ENCODE measurements around the gene SERPINB3. TPM values are rescaled to one million over a fixed set of nuclear protein-coding genes. Genes with fewer than 3 reads are reported as not detected.

Gene SERPINB3
- total RNA-seq, 1 donor from 2014 or later: not detected

DNA sequence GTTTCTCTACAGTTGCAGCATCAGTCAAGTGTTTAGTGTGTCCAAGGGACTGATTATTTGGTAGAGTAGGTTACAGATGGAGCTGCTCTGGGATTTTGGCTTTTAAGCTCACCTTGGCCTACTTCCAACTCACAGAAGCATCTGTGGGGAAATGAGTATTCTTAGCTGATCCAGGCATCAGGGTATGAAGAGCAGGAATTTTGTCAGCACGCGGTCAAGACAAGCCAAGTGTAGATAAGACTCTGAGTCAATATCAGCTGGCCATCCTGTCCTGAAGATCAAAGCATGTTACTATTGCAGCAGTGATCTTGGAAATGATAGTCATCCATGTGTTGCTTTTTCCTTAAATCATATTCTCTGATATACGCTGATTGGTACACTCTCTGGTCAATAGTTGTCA lies 42.0 kb downstream of the SERPINB3 start:
- no peaks in the 10 kb centered on the region for H3K36me3 Mint-ChIP-seq (ENCODE audit: low read depth)
- CTCF ChIA-PET: no interaction called here
- H3K9me3 Mint-ChIP-seq: peaks cover 12% of the 10 kb centered on the region
- POLR2A ChIA-PET: no interaction called here
- TF ChIP-seq, protein P1, sequence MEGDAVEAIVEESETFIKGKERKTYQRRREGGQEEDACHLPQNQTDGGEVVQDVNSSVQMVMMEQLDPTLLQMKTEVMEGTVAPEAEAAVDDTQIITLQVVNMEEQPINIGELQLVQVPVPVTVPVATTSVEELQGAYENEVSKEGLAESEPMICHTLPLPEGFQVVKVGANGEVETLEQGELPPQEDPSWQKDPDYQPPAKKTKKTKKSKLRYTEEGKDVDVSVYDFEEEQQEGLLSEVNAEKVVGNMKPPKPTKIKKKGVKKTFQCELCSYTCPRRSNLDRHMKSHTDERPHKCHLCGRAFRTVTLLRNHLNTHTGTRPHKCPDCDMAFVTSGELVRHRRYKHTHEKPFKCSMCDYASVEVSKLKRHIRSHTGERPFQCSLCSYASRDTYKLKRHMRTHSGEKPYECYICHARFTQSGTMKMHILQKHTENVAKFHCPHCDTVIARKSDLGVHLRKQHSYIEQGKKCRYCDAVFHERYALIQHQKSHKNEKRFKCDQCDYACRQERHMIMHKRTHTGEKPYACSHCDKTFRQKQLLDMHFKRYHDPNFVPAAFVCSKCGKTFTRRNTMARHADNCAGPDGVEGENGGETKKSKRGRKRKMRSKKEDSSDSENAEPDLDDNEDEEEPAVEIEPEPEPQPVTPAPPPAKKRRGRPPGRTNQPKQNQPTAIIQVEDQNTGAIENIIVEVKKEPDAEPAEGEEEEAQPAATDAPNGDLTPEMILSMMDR (IDR thresholded peaks at IDR 0.05): no peak
- intact Hi-C loops (cut with micrococcal nuclease): no loop called here
- H3K27me3 Mint-ChIP-seq: no peaks in the 10 kb centered on the region
- H3K27ac Mint-ChIP-seq: no peak overlapping the region
- H3K4me1 Mint-ChIP-seq: no peaks in the 10 kb centered on the region
- ATAC-seq (ENCODE audit: low read depth) (no peak), DNase-seq (no peak)
- no peak overlapping the region for H3K4me3 Mint-ChIP-seq

DNA sequence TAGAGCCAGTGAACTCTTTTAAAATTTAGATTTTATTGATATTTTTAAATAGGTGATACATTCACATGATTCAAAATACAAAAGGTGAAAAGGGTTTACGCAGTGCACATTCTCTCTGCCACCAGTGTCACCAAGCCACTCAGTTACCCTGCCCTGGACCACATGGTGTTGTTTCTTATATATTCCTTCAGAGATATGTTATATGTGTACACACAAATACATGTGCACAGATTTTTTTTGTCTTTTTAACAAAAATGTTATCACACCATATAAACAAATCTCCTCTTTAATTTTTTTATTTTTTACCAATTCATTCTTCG lies 43.8 kb downstream of the SERPINB3 start:
- intact Hi-C loops (cut with micrococcal nuclease): no loop called here

DNA sequence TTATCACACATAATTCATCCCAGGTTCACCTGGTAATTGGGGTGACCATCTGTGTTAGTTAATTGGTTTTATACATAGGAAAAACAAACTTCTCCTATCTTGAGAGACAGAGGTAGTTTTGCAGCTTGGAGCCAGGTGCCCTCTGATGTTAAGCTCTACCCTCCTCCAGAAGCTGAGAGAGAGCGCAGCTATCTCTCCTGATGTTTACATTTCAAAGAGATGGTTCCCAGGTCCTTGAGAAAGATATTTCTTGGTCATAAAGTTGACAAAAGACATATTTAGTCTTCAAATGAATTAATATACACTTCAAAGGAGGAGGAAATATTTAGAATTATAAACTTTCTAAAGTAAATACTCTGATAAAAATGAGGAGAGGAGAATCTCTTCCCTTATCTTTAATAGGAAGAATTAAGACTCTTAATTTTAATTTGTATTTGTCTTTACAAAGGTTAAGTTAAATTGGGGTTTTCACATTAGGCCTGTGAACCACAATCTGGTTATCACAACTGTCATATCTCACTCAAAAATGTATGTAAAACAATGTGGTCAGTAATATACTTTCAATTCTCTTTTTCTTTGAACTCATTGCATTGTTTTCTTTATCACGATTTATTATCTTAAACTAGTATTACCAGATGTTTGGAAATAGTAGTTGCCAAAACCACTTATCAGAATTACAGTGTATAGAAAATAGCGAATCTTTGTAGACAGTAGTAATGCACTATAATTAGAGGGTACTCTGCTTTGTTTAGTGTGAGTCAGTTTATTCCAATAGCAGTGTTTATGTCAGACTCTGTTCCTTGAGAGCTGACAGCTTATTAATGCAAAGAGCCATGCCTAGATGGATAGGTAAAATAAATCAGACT lies 44.4 kb downstream of the SERPINB3 start:
- intact Hi-C loops (cut with micrococcal nuclease): no loop called here
- H3K9me3 Mint-ChIP-seq: peaks cover 6% of the 10 kb centered on the region
- H3K36me3 Mint-ChIP-seq (ENCODE audit: low read depth): no peaks in the 10 kb centered on the region
- TF ChIP-seq, protein P1 (IDR thresholded peaks at IDR 0.05): no peak
- CTCF ChIA-PET: no interaction called here
- POLR2A ChIA-PET: no interaction called here
- H3K4me1 Mint-ChIP-seq: no peaks in the 10 kb centered on the region
- DNase-seq (no peak), ATAC-seq (ENCODE audit: low read depth) (no peak)
- H3K4me3 Mint-ChIP-seq: no peak overlapping the region
- H3K27ac Mint-ChIP-seq: no peak overlapping the region
- peaks cover 4% of the 10 kb centered on the region for H3K27me3 Mint-ChIP-seq

More for the DNA sequence above, 43.8 kb downstream of the SERPINB3 start:
- Mint-ChIP-seq H3K36me3 (ENCODE audit: low read depth) (no peaks in the 10 kb centered on the region), H3K27ac (no peak overlapping the region), H3K27me3 (peaks cover 3% of the 10 kb centered on the region), H3K4me3 (no peak overlapping the region), H3K4me1 (no peaks in the 10 kb centered on the region), H3K9me3 (peaks cover 6% of the 10 kb centered on the region)
- ChIA-PET CTCF (no interaction called here), POLR2A (no interaction called here)
- TF ChIP-seq, protein P1 (IDR thresholded peaks at IDR 0.05): no peak
- ATAC-seq (ENCODE audit: low read depth) (no peak), DNase-seq (no peak)

DNA sequence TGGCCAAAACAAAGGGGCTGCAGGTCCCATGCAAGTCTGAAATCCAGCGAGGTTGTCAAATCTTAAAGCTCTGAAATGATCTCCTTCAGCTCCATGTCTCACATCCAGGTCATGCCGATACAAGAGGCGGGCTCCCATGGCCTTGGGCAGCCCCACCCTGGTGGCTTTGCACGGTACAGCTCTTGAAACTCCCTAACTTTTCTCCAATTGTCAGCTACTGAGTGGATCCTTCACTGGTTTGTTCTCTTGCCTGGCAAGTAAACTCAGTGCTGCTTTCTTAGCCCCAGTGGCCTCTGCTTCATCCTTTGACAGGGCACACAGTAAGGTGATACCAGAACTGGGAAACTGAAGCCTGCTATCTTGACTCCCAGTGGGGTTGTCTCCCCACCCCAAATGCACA lies 48.3 kb downstream of the SERPINB3 start:
- Mint-ChIP-seq H3K4me1 (no peaks in the 10 kb centered on the region), H3K4me3 (no peak overlapping the region), H3K9me3 (no peaks in the 10 kb centered on the region), H3K27ac (no peak overlapping the region), H3K36me3 (ENCODE audit: low read depth) (no peaks in the 10 kb centered on the region), H3K27me3 (peaks cover 4% of the 10 kb centered on the region)
- DNase-seq: no peak
- ChIA-PET CTCF (no interaction called here), POLR2A (no interaction called here)
- intact Hi-C loops (cut with micrococcal nuclease): no loop called here
- ATAC-seq (ENCODE audit: low read depth): no peak
- TF ChIP-seq, protein P1 (IDR thresholded peaks at IDR 0.05): no peak

DNA sequence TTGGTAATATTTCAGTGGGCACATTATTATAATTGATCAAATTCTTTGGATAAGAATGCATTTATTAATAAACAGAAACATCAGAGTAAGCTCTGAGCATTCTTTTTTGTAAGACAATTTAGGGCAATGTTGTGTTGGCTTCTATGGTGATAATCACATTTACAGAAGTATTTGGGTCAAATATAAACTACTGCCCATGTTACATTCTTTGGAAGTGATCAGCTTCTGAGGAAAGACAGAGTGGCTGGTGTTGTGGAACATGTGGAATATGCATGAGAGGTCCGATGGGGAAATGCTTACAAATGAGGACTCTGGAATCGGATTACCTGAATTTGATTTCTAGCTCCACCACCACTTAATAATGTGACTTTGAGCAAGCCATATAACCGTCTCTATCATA lies 55.2 kb downstream of the SERPINB3 start:
- no peaks in the 10 kb centered on the region for H3K36me3 Mint-ChIP-seq (ENCODE audit: low read depth)
- DNase-seq (no peak), ATAC-seq (ENCODE audit: low read depth) (no peak)
- H3K27ac Mint-ChIP-seq: no peak overlapping the region
- H3K4me3 Mint-ChIP-seq: no peak overlapping the region
- no peaks in the 10 kb centered on the region for H3K27me3 Mint-ChIP-seq
- ChIA-PET POLR2A (no interaction called here), CTCF (no interaction called here)
- TF ChIP-seq, protein P1 (IDR thresholded peaks at IDR 0.05): no peak
- intact Hi-C loops (cut with micrococcal nuclease): no loop called here
- peaks cover 3% of the 10 kb centered on the region for H3K4me1 Mint-ChIP-seq
- H3K9me3 Mint-ChIP-seq: no peaks in the 10 kb centered on the region

Other genes with a start within 250 kb of the SERPINB3 start
- 66.2 and 66.8 TPM in 2 replicates for gene VPS4B, start 239.4 kb downstream of the SERPINB3 start, total RNA-seq
- gene SERPINB5, start 184.9 kb downstream of the SERPINB3 start, total RNA-seq: not detected in 2 replicates
- not detected in 2 replicates for gene SERPINB12, start 119.5 kb downstream of the SERPINB3 start, total RNA-seq
- gene SERPINB13, start 74.5 kb downstream of the SERPINB3 start, total RNA-seq: not detected in 2 replicates
- not detected in 2 replicates for gene SERPINB4, start 17.6 kb downstream of the SERPINB3 start, total RNA-seq
- not detected in 2 replicates for gene SERPINB11, start 41.1 kb upstream of the SERPINB3 start, total RNA-seq
- not detected in 2 replicates for gene SERPINB7, start 113.5 kb upstream of the SERPINB3 start, total RNA-seq
- gene SERPINB2, start 225.8 kb upstream of the SERPINB3 start, total RNA-seq: 0.33 TPM in 1 of 2 replicates, not detected in the other
- gene SERPINB10, start 246.1 kb upstream of the SERPINB3 start, total RNA-seq: not detected in 2 replicates